Measurements from ENCODE around the gene LRRC53. TPM values are rescaled to one million over a fixed set of nuclear protein-coding genes. Genes with fewer than 3 reads are reported as not detected.

The LRRC53 gene
- total and polyA plus RNA-seq, 3 experiments from 2014 or later = not detected

GRCh38 chr1:74467786-74468377 lies 44.5 kb downstream of the LRRC53 start:
- peaks cover 0 to 4% (median 0%) of the 10 kb centered on the region in 3 donors for H3K4me1 Mint-ChIP-seq
- no peak overlapping the region for H3K4me3 Mint-ChIP-seq

GRCh38 chr1:74465193-74465681 lies 47.2 kb downstream of the LRRC53 start:
- H3K9me3 ChIP-seq (ENCODE audit: low read length) = no peaks in the 10 kb centered on the region
- H3K27ac Mint-ChIP-seq = no peak overlapping the region
- H3K27ac ChIP-seq (ENCODE audit: low read depth, low read length) = no peak overlapping the region
- H3K4me3 ChIP-seq (ENCODE audit: low read length) = no peak overlapping the region
- DNase-seq = no peak
- CTCF ChIA-PET = no interaction called here
- no peaks in the 10 kb centered on the region for H3K4me1 ChIP-seq (ENCODE audit: insufficient read depth, low read length)
- H3K4me1 Mint-ChIP-seq = peaks cover 0 to 4% (median 0%) of the 10 kb centered on the region in 3 donors
- POLR2A ChIA-PET = no interaction called here
- no peaks in the 10 kb centered on the region for H3K36me3 Mint-ChIP-seq
- no peaks in the 10 kb centered on the region for H3K9me3 Mint-ChIP-seq
- no peaks in the 10 kb centered on the region for H3K27me3 ChIP-seq (ENCODE audit: insufficient read depth, low read length, poor library complexity, severe bottlenecking)
- no peaks in the 10 kb centered on the region for H3K36me3 ChIP-seq (ENCODE audit: insufficient read depth, low read length)
- no peak overlapping the region for H3K4me3 Mint-ChIP-seq
- H3K27me3 Mint-ChIP-seq = no peaks in the 10 kb centered on the region

More at GRCh38 chr1:74467786-74468377, 44.5 kb downstream of the LRRC53 start:
- CTCF ChIA-PET = no interaction called here
- H3K4me1 ChIP-seq (ENCODE audit: insufficient read depth, low read length) = no peaks in the 10 kb centered on the region
- no peak for DNase-seq
- H3K36me3 ChIP-seq (ENCODE audit: insufficient read depth, low read length) = no peaks in the 10 kb centered on the region
- H3K4me3 ChIP-seq (ENCODE audit: low read length) = no peak overlapping the region
- no peaks in the 10 kb centered on the region for H3K27me3 ChIP-seq (ENCODE audit: insufficient read depth, low read length, poor library complexity, severe bottlenecking)
- POLR2A ChIA-PET = no interaction called here
- H3K36me3 Mint-ChIP-seq = no peaks in the 10 kb centered on the region
- H3K27me3 Mint-ChIP-seq = no peaks in the 10 kb centered on the region
- no peaks in the 10 kb centered on the region for H3K9me3 Mint-ChIP-seq
- H3K9me3 ChIP-seq (ENCODE audit: low read length) = no peaks in the 10 kb centered on the region
- no peak overlapping the region for H3K27ac ChIP-seq (ENCODE audit: low read depth, low read length)
- no peak overlapping the region for H3K27ac Mint-ChIP-seq

GRCh38 chr1:74464037-74464436 lies 48.4 kb downstream of the LRRC53 start:
- Mint-ChIP-seq H3K27me3 (no peaks in the 10 kb centered on the region), H3K36me3 (no peaks in the 10 kb centered on the region), H3K27ac (no peak overlapping the region), H3K9me3 (peaks cover 0 to 2% (median 0%) of the 10 kb centered on the region in 5 donors), H3K4me1 (peaks cover 0 to 4% (median 0%) of the 10 kb centered on the region in 3 donors), H3K4me3 (no peak overlapping the region)
- H3K4me1 ChIP-seq (ENCODE audit: insufficient read depth, low read length) = no peaks in the 10 kb centered on the region
- no peaks in the 10 kb centered on the region for H3K27me3 ChIP-seq (ENCODE audit: insufficient read depth, low read length, poor library complexity, severe bottlenecking)
- H3K4me3 ChIP-seq (ENCODE audit: low read length) = no peak overlapping the region
- no peak overlapping the region for H3K27ac ChIP-seq (ENCODE audit: low read depth, low read length)
- ChIA-PET CTCF (no interaction called here), POLR2A (no interaction called here)
- no peak for DNase-seq
- H3K36me3 ChIP-seq (ENCODE audit: insufficient read depth, low read length) = no peaks in the 10 kb centered on the region
- no peaks in the 10 kb centered on the region for H3K9me3 ChIP-seq (ENCODE audit: low read length)

DNA sequence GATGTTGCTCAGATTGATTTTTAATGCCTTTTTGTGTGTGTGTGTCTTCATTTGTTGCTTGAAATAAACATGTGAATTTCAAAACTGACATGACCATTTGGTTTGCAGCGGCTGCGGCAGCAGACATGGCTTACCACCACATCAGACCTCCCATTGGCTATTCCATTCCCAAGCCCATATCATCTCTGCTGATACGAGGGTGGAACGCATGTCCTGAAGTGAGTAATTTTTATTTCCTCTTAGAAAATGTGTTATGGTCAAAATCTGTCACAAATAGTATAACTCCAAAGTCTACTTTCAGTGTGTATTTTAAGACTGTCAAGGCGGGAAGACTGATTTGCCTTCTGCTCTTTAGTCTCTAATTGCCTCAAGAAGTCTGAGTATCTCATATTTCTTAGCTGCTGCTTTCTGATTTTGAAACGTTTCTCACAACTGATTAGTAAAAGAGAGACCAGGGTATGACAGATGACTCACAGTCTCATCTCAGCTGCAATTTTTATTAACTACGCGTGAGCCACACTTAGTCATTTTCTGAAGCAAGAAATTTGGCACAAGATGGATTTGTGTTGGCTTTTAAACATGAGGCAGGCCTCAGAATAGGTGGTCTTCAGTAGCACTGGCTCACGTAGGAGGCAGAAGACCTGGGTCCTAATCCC lies 49.0 kb downstream of the LRRC53 start:
- peaks cover 0 to 4% (median 0%) of the 10 kb centered on the region in 3 donors for H3K4me1 Mint-ChIP-seq
- H3K4me1 ChIP-seq (ENCODE audit: insufficient read depth, low read length) = no peaks in the 10 kb centered on the region
- no peak for DNase-seq
- peaks cover 0 to 2% (median 0%) of the 10 kb centered on the region in 5 donors for H3K9me3 Mint-ChIP-seq
- no peaks in the 10 kb centered on the region for H3K9me3 ChIP-seq (ENCODE audit: low read length)
- no peak overlapping the region for H3K4me3 Mint-ChIP-seq
- ChIA-PET CTCF (no interaction called here), POLR2A (no interaction called here)
- peaks cover 0 to 2% of the 10 kb centered on the region in 2 donors for H3K27me3 Mint-ChIP-seq
- no peaks in the 10 kb centered on the region for H3K36me3 ChIP-seq (ENCODE audit: insufficient read depth, low read length)
- H3K4me3 ChIP-seq (ENCODE audit: low read length) = no peak overlapping the region
- H3K27ac Mint-ChIP-seq = no peak overlapping the region
- no peak overlapping the region for H3K27ac ChIP-seq (ENCODE audit: low read depth, low read length)
- H3K27me3 ChIP-seq (ENCODE audit: insufficient read depth, low read length, poor library complexity, severe bottlenecking) = no peaks in the 10 kb centered on the region
- no peaks in the 10 kb centered on the region for H3K36me3 Mint-ChIP-seq

GRCh38 chr1:74457253-74457652 lies 55.2 kb downstream of the LRRC53 start:
- Histone ChIP-seq H3K4me3 (ENCODE audit: low read length) (no peak overlapping the region), H3K27me3 (ENCODE audit: insufficient read depth, low read length, poor library complexity, severe bottlenecking) (no peaks in the 10 kb centered on the region), H3K27ac (ENCODE audit: low read depth, low read length) (no peak overlapping the region), H3K9me3 (ENCODE audit: low read length) (no peaks in the 10 kb centered on the region), H3K4me1 (ENCODE audit: insufficient read depth, low read length) (no peaks in the 10 kb centered on the region), H3K36me3 (ENCODE audit: insufficient read depth, low read length) (no peaks in the 10 kb centered on the region)
- Mint-ChIP-seq H3K4me1 (no peaks in the 10 kb centered on the region), H3K4me3 (no peak overlapping the region), H3K9me3 (peaks cover 0 to 7% (median 0%) of the 10 kb centered on the region in 5 donors), H3K36me3 (no peaks in the 10 kb centered on the region), H3K27me3 (peaks cover 0 to 2% of the 10 kb centered on the region in 2 donors), H3K27ac (no peak overlapping the region)
- no peak for DNase-seq
- ChIA-PET POLR2A (no interaction called here), CTCF (no interaction called here)

- no peaks in the 10 kb centered on the region for H3K36me3 Mint-ChIP-seq
- no peak overlapping the region for H3K4me3 Mint-ChIP-seq
- H3K4me1 Mint-ChIP-seq = no peaks in the 10 kb centered on the region
- Histone ChIP-seq H3K4me1 (ENCODE audit: insufficient read depth, low read length) (no peaks in the 10 kb centered on the region), H3K4me3 (ENCODE audit: low read length) (no peak overlapping the region), H3K9me3 (ENCODE audit: low read length) (no peaks in the 10 kb centered on the region), H3K36me3 (ENCODE audit: insufficient read depth, low read length) (no peaks in the 10 kb centered on the region), H3K27me3 (ENCODE audit: insufficient read depth, low read length, poor library complexity, severe bottlenecking) (no peaks in the 10 kb centered on the region), H3K27ac (ENCODE audit: low read depth, low read length) (no peak overlapping the region)
- peaks cover 0 to 7% (median 0%) of the 10 kb centered on the region in 5 donors for H3K9me3 Mint-ChIP-seq
- H3K27me3 Mint-ChIP-seq = peaks cover 0 to 2% of the 10 kb centered on the region in 2 donors
- H3K27ac Mint-ChIP-seq = no peak overlapping the region
- no peak for DNase-seq
- ChIA-PET CTCF (no interaction called here), POLR2A (no interaction called here)
Observed at GRCh38 chr1:74455390-74455789, 57.0 kb downstream of the LRRC53 start.

GRCh38 chr1:74453277-74453676 lies 59.1 kb downstream of the LRRC53 start:
- Histone ChIP-seq H3K9me3 (ENCODE audit: low read length) (no peaks in the 10 kb centered on the region), H3K36me3 (ENCODE audit: insufficient read depth, low read length) (no peaks in the 10 kb centered on the region), H3K4me3 (ENCODE audit: low read length) (no peak overlapping the region), H3K27me3 (ENCODE audit: insufficient read depth, low read length, poor library complexity, severe bottlenecking) (no peaks in the 10 kb centered on the region), H3K4me1 (ENCODE audit: insufficient read depth, low read length) (no peaks in the 10 kb centered on the region), H3K27ac (ENCODE audit: low read depth, low read length) (no peak overlapping the region)
- Mint-ChIP-seq H3K4me1 (no peaks in the 10 kb centered on the region), H3K27ac (no peak overlapping the region), H3K36me3 (no peaks in the 10 kb centered on the region), H3K9me3 (peaks cover 0 to 8% (median 0%) of the 10 kb centered on the region in 5 donors), H3K4me3 (no peak overlapping the region), H3K27me3 (no peaks in the 10 kb centered on the region)
- CTCF ChIA-PET = no interaction called here
- POLR2A ChIA-PET = no interaction called here
- DNase-seq = no peak

DNA sequence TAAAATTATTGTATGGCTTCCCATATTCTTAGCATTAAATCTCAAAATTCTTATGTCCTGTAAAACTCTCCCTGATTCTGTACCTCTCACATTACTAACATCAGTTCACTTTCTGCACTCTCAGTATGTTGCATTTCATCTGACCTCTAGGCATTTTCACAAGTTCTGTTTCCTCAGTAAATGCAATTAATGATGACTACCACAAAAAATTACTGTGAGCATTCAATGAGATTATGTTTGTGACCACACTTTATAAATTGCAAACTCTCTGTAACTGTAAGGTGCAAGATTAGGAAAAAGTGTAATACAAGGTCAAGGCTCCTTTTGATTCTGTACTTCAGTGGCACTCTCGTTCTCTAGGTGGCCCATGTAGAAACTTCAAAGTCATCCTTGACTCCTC lies 60.4 kb downstream of the LRRC53 start:
- Histone ChIP-seq H3K27ac (ENCODE audit: low read depth, low read length) (no peak overlapping the region), H3K9me3 (ENCODE audit: low read length) (no peaks in the 10 kb centered on the region), H3K4me3 (ENCODE audit: low read length) (no peak overlapping the region), H3K36me3 (ENCODE audit: insufficient read depth, low read length) (no peaks in the 10 kb centered on the region), H3K27me3 (ENCODE audit: insufficient read depth, low read length, poor library complexity, severe bottlenecking) (no peaks in the 10 kb centered on the region), H3K4me1 (ENCODE audit: insufficient read depth, low read length) (no peaks in the 10 kb centered on the region)
- POLR2A ChIA-PET = no interaction called here
- Mint-ChIP-seq H3K36me3 (no peaks in the 10 kb centered on the region), H3K4me3 (no peak overlapping the region), H3K27ac (no peak overlapping the region), H3K4me1 (no peaks in the 10 kb centered on the region), H3K27me3 (no peaks in the 10 kb centered on the region), H3K9me3 (peaks cover 0 to 8% (median 0%) of the 10 kb centered on the region in 5 donors)
- no peak for DNase-seq
- CTCF ChIA-PET = no interaction called here
